B cell (primary cell): ENCODE data around the gene PCBP2.

Experiments used
- CTCF ChIP-seq: fragments of 200-600 bp; IDR thresholded peaks from one replicate; pipeline ENCODE4 v1.8.0; 2022; ENCODE audit warnings: antibody characterized with exemption, mild to moderate bottlenecking
- EZH2 ChIP-seq: IDR thresholded peaks from 2 replicates; pipeline ENCODE4 v1.6.1; 2012; ENCODE audit warnings: borderline replicate concordance, low read depth, mild to moderate bottlenecking, moderate library complexity, low read length; ENCODE audit not compliant: insufficient read depth, poor library complexity, severe bottlenecking

GRCh38 chr12:53502331-53502730 lies 50.4 kb downstream of the PCBP2 start:
- TF ChIP-seq CTCF (no peak), EZH2 (no peak)
